ENCODE results near the gene ZBTB5.

DNA sequence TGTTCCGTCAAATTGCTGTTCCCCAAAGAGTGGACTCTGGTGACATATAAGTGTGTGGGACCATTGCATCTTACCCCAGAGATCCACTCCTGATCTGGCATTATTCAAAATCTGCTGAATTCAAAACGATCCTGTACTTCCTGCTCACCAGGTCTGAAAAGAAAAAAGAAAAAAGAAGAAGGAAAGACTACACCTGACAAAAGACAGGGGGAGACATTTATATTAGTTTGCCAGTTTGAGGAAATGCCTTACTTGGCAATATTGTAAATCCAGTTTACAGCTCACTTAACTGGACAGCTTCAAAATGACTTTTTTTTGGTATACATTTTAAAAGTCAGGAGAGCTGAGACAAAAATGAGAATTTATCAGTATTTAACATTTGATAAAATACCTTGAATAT lies 57.8 kb downstream of the ZBTB5 start:
- TF ChIP-seq POLR2A (IDR thresholded peaks at IDR 0.05) = no peak
- TF ChIP-seq, protein P1, sequence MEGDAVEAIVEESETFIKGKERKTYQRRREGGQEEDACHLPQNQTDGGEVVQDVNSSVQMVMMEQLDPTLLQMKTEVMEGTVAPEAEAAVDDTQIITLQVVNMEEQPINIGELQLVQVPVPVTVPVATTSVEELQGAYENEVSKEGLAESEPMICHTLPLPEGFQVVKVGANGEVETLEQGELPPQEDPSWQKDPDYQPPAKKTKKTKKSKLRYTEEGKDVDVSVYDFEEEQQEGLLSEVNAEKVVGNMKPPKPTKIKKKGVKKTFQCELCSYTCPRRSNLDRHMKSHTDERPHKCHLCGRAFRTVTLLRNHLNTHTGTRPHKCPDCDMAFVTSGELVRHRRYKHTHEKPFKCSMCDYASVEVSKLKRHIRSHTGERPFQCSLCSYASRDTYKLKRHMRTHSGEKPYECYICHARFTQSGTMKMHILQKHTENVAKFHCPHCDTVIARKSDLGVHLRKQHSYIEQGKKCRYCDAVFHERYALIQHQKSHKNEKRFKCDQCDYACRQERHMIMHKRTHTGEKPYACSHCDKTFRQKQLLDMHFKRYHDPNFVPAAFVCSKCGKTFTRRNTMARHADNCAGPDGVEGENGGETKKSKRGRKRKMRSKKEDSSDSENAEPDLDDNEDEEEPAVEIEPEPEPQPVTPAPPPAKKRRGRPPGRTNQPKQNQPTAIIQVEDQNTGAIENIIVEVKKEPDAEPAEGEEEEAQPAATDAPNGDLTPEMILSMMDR (IDR thresholded peaks at IDR 0.05) = peak in 3 of 6 experiments; percentile 22 to 48 (median 34)
